Natural killer cell (primary cell): ENCODE measurements around the gene ZNF84. TPM values are rescaled to one million over a fixed set of nuclear protein-coding genes. Genes with fewer than 3 reads are reported as not detected.

Source experiments
- total RNA-seq, 4 donors: library from RNA; stranded (reverse); fragments of 120-200 nt in 1 of 4; gene quantifications; one replicate each; pipeline versions ENCODE4 v1.2.3 to v1.2.4, GENCODE V29; 2013 to 2022

Gene ZNF84
- total RNA-seq, 3 donors from 2014 or later (not counting 1 experiment from before 2014, with no cell fraction given), result 23.4 to 31.1 (median 26.1) TPM

Other genes starting within 250 kb of the ZNF84 start
- 10 to 100 TPM; 39.1 to 54.3 (median 50.9) TPM for gene GOLGA3, start 208.6 kb upstream of the ZNF84 start, total RNA-seq
- 100 to 1,000 TPM; 161 to 170 (median 168) TPM for gene CHFR, start 149.9 kb upstream of the ZNF84 start, total RNA-seq
- gene ZNF605, start 81.2 kb upstream of the ZNF84 start, total RNA-seq, result 10 to 100 TPM in 1 of 3 donors, 1 to 10 TPM in 2; 6.0 to 15.8 (median 7.6) TPM
- 10 to 100 TPM; 38.7 to 45.1 (median 43.0) TPM for gene ZNF26, start 51.1 kb upstream of the ZNF84 start, total RNA-seq
- gene ZNF140, start 43.4 kb downstream of the ZNF84 start, total RNA-seq, result 10 to 100 TPM in 1 of 3 donors, 1 to 10 TPM in 2; 8.8 to 15.4 (median 9.9) TPM
- 1 to 10 TPM; 1.9 to 3.1 (median 2.3) TPM for gene ZNF891, start 92.8 kb downstream of the ZNF84 start, total RNA-seq
- gene ZNF10, start 93.1 kb downstream of the ZNF84 start, total RNA-seq, result 10 to 100 TPM; 12.9 to 27.9 (median 26.0) TPM
- gene ZNF268, start 144.0 kb downstream of the ZNF84 start, total RNA-seq, result 10 to 100 TPM; 12.7 to 17.5 (median 14.3) TPM
- gene ANHX, start 198.4 kb downstream of the ZNF84 start, total RNA-seq, result not detected